HCT116 (cell line): ENCODE results near the gene USP32. TPM values are rescaled to one million over a fixed set of nuclear protein-coding genes. Genes with fewer than 3 reads are reported as not detected.

Experiments
- ATAC-seq: fragments of 200-7000 bp; cut with Tn5 transposase; 2 replicates; pipeline ENCODE4 v1.9.1; 2020; ENCODE audit warnings: mild to moderate bottlenecking, moderate library complexity
- BruUV-seq: library from RNA; stranded (reverse); fragments of 400-500 nt; replicated peaks from 2 replicates; lab custom pipeline; 2021; lab: Mats Ljungman, UMichigan
- CTCF ChIA-PET: fragments of 300-600 bp; sonication (Branson Sonifier 250); formaldehyde crosslinking; loops from one replicate; lab custom pipeline; 2021; ENCODE audit warnings: antibody characterized with exemption; lab: Charles Lee
- POLR2A ChIA-PET: fragments of 300-600, 350-600 bp; sonication (Branson Sonifier 250); formaldehyde crosslinking; loops from one replicate; lab custom pipeline; 2021; ENCODE audit warnings: antibody characterized with exemption; lab: Charles Lee
- RAD21 ChIA-PET, 2 experiments: fragments of 300-600 bp; sonication (Branson Sonifier 250); formaldehyde crosslinking; loops; one replicate each; lab custom pipeline; 2023; ENCODE audit warnings: low total read pairs in 2 of 2; ENCODE audit not compliant: uncharacterized antibody in 2 of 2, unreplicated experiment in 2 of 2, low non-redundant PET in 1 of 2; lab: Charles Lee
- DNase-seq: peaks from one replicate; pipeline ENCODE4 v3.0.0-alpha.2; 2010; ENCODE audit warnings: low read depth, low spot score
- H2AFZ ChIP-seq: fragments of 200-600 bp; shearing (Covaris generic), sonication (generic); 2 replicates; pipeline ENCODE4 v1.6.1; 2017; ENCODE audit warnings: low read depth, mixed run types, mixed read lengths, antibody characterized with exemption, low read length; ENCODE audit not compliant: poor library complexity, severe bottlenecking
- H3K27ac ChIP-seq: 2 replicates; pipeline ENCODE4 v1.5.1; 2012; ENCODE audit warnings: low read depth, low read length
- H3K27me3 ChIP-seq: fragments of 200-600 bp; sonication (generic); 2 replicates; pipeline ENCODE4 v1.6.1; 2016; ENCODE audit warnings: mixed run types, low read length, mixed read lengths; ENCODE audit not compliant: insufficient read depth
- H3K36me3 ChIP-seq, 2 experiments: fragments of 200-500 bp in 1 of 2; fragments of 200-600 bp in 1 of 2; sonication (Bioruptor generic) in 1 of 2; sonication (generic) in 1 of 2; 2 replicates each; pipeline versions ENCODE4 v1.5.1 to v1.6.1; 2014 to 2016; ENCODE audit warnings: low read length in 2 of 2, inconsistent platforms in 1 of 2, mixed read lengths in 1 of 2, mixed run types in 1 of 2; ENCODE audit not compliant: insufficient read depth in 2 of 2, control insufficient read depth in 1 of 2
- H3K4me1 ChIP-seq, 2 experiments: fragments of 200-600 bp in 1 of 2; sonication (generic) in 1 of 2; 2 replicates each; pipeline versions ENCODE4 v1.5.1 to v1.6.1; 2012 to 2017; ENCODE audit warnings: low read length in 2 of 2, inconsistent platforms in 1 of 2, mild to moderate bottlenecking in 1 of 2, mixed read lengths in 1 of 2, mixed run types in 1 of 2, moderate library complexity in 1 of 2; ENCODE audit not compliant: insufficient read depth in 2 of 2, control insufficient read depth in 1 of 2
- H3K4me2 ChIP-seq: fragments of 200-600 bp; sonication (generic); 2 replicates; pipeline ENCODE4 v1.6.1; 2017; ENCODE audit warnings: mixed run types, low read length, mixed read lengths
- H3K4me3 ChIP-seq, 2 experiments: fragments of 200-600 bp in 1 of 2; sonication (generic) in 1 of 2; replicated peaks in 1 of 2; 2 replicates each; pipeline ENCODE4 v1.5.1; 2011 to 2016; ENCODE audit warnings: low read length in 2 of 2, control low read depth in 1 of 2, low read depth in 1 of 2, mild to moderate bottlenecking in 1 of 2, mixed read lengths in 1 of 2, mixed run types in 1 of 2
- H3K79me2 ChIP-seq: fragments of 200-600 bp; sonication (generic); 2 replicates; pipeline ENCODE4 v1.6.1; 2017; ENCODE audit warnings: mild to moderate bottlenecking, mixed run types, low read length, moderate library complexity, mixed read lengths; ENCODE audit not compliant: insufficient read depth
- H3K9ac ChIP-seq: fragments of 200-600 bp; sonication (generic); 2 replicates; pipeline ENCODE4 v1.6.1; 2016; ENCODE audit warnings: low read length, mixed read lengths
- H3K9me2 ChIP-seq: fragments of 200-600 bp; sonication (generic), shearing (Covaris generic); 2 replicates; pipeline ENCODE4 v1.6.1; 2017; ENCODE audit warnings: mixed run types, mild to moderate bottlenecking, moderate library complexity; ENCODE audit not compliant: insufficient read depth
- H3K9me3 ChIP-seq, 2 experiments: fragments of 200-500 bp in 1 of 2; fragments of 200-600 bp in 1 of 2; sonication (Bioruptor generic) in 1 of 2; sonication (generic) in 1 of 2; 2 replicates each; pipeline ENCODE4 v1.6.1; 2014 to 2017; ENCODE audit warnings: low read length in 2 of 2, mixed read lengths in 2 of 2, inconsistent platforms in 1 of 2, low read depth in 1 of 2, mild to moderate bottlenecking in 1 of 2, mixed run types in 1 of 2, moderate library complexity in 1 of 2; ENCODE audit not compliant: control insufficient read depth in 1 of 2, insufficient read depth in 1 of 2
- H4K20me1 ChIP-seq: fragments of 200-600 bp; sonication (generic), shearing (Covaris generic); 2 replicates; pipeline ENCODE4 v1.6.1; 2017; ENCODE audit warnings: mixed run types, mild to moderate bottlenecking, moderate library complexity; ENCODE audit not compliant: insufficient read depth
- EGR1 ChIP-seq: IDR thresholded peaks from 2 replicates; pipeline ENCODE4 v1.6.1; 2012; ENCODE audit warnings: low read depth
- POLR2A ChIP-seq: IDR thresholded peaks from 2 replicates; pipeline ENCODE4 v1.7.0; 2011; ENCODE audit warnings: borderline replicate concordance; ENCODE audit not compliant: insufficient read depth, insufficient read length; ENCODE audit errors: extremely low read depth
- SP1 ChIP-seq: IDR thresholded peaks from 2 replicates; pipeline ENCODE4 v1.6.1; 2012; ENCODE audit warnings: low read depth
- SRF ChIP-seq: IDR thresholded peaks from 2 replicates; pipeline ENCODE4 v1.6.1; 2012; ENCODE audit warnings: low read depth
- TCF7L2 ChIP-seq: IDR thresholded peaks from 2 replicates; pipeline ENCODE4 v1.7.0; 2011; ENCODE audit warnings: borderline replicate concordance, inconsistent platforms; ENCODE audit not compliant: insufficient read depth, insufficient read length; ENCODE audit errors: extremely low read depth
- intact Hi-C: fragments of 100-400 bp; cut with micrococcal nuclease; formaldehyde crosslinking; loops from 2 replicates; pipeline ENCODE4 v1.10.0; 2022
- total RNA-seq: library from RNA; stranded (reverse); gene quantifications from one replicate; pipeline ENCODE4 v1.2.1, GENCODE V29; 2021; ENCODE audit not compliant: unreplicated experiment
- TF ChIP-seq, protein P1 (sequence below): IDR thresholded peaks from 2 replicates; pipeline ENCODE4 v1.6.1; 2012; ENCODE audit warnings: low read depth
- TF ChIP-seq, protein P2 (sequence below): IDR thresholded peaks from 2 replicates; pipeline ENCODE4 v1.6.1; 2012

USP32 gene
- total RNA-seq, 1 experiment from 2014 or later = 67.0 TPM

DNA sequence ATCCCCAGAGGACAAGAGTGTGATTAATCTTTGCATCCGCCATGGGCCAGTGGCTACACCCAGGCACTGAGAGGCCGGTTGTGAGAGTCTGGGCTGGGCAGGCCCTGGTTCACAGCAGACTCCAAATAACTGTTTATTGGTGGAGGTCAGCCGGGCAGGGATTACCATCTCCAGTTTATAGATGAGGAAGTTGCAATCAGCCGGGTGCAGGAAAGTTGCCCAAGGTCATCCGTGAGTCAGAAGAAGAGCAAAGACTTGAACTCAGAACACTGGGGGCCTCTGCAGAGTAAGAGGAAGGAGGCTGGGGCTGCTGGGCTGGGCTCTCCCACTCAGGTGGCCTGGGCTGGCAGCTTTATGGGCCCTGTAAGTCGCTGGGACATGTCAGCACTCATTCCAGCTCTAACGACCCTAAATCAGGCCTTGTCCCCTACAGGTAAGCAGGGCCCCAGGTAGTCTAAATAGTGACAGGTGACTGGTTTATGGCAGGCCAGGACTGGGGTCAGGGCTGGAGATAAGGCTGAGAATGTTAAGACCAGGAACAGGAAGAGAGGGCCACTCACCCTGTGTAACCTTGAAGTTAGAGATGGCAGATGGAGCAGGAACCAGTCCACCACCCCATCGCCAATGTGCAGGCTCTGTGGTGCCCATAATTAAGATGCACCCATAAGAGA lies 244.2 kb downstream of the USP32 start:
- ATAC-seq = no peak
- no peak overlapping the region for H2AFZ ChIP-seq
- no peaks in the 10 kb centered on the region for H3K9me2 ChIP-seq
- no peaks in the 10 kb centered on the region for H3K36me3 ChIP-seq
- no peaks in the 10 kb centered on the region for H3K79me2 ChIP-seq
- H3K27me3 ChIP-seq = no peaks in the 10 kb centered on the region
- TF ChIP-seq TCF7L2 (no peak), SP1 (no peak), EGR1 (no peak), POLR2A (no peak), SRF (no peak)
- TF ChIP-seq, protein P1, sequence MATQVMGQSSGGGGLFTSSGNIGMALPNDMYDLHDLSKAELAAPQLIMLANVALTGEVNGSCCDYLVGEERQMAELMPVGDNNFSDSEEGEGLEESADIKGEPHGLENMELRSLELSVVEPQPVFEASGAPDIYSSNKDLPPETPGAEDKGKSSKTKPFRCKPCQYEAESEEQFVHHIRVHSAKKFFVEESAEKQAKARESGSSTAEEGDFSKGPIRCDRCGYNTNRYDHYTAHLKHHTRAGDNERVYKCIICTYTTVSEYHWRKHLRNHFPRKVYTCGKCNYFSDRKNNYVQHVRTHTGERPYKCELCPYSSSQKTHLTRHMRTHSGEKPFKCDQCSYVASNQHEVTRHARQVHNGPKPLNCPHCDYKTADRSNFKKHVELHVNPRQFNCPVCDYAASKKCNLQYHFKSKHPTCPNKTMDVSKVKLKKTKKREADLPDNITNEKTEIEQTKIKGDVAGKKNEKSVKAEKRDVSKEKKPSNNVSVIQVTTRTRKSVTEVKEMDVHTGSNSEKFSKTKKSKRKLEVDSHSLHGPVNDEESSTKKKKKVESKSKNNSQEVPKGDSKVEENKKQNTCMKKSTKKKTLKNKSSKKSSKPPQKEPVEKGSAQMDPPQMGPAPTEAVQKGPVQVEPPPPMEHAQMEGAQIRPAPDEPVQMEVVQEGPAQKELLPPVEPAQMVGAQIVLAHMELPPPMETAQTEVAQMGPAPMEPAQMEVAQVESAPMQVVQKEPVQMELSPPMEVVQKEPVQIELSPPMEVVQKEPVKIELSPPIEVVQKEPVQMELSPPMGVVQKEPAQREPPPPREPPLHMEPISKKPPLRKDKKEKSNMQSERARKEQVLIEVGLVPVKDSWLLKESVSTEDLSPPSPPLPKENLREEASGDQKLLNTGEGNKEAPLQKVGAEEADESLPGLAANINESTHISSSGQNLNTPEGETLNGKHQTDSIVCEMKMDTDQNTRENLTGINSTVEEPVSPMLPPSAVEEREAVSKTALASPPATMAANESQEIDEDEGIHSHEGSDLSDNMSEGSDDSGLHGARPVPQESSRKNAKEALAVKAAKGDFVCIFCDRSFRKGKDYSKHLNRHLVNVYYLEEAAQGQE = no peak
- TF ChIP-seq, protein P2, sequence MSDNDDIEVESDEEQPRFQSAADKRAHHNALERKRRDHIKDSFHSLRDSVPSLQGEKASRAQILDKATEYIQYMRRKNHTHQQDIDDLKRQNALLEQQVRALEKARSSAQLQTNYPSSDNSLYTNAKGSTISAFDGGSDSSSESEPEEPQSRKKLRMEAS = no peak
- H4K20me1 ChIP-seq = no peaks in the 10 kb centered on the region
- ChIA-PET RAD21 (interaction anchor here in 1 of 2 experiments (0.8 kb wide), 1 partner anchor 83 kb away, joined by 3 read pairs; no protein-coding TSS in a partner anchor), POLR2A (no interaction called here), CTCF (no interaction called here)
- H3K9ac ChIP-seq = no peak overlapping the region
- peaks cover 7 to 12% of the 10 kb centered on the region in 2 experiments; a peak in 3 of 4 replicates for H3K4me1 ChIP-seq
- no peak overlapping the region for H3K4me3 ChIP-seq
- H3K9me3 ChIP-seq = no peaks in the 10 kb centered on the region
- no peak overlapping the region for H3K27ac ChIP-seq
- no peak overlapping the region for H3K4me2 ChIP-seq
- no peak for DNase-seq
- BruUV-seq = no TSS peak
- intact Hi-C loops = loop anchor here (10.0 kb wide), 2 partner anchors 457 to 487 kb away; partner anchors contain the start of gene PPM1D
